ENCODE results near the gene DENND1B. TPM values are rescaled to one million over a fixed set of nuclear protein-coding genes. Genes with fewer than 3 reads are reported as not detected.

The DENND1B gene
- total and polyA plus RNA-seq, 2 donors, result 2.6 to 50.8 TPM

DNA sequence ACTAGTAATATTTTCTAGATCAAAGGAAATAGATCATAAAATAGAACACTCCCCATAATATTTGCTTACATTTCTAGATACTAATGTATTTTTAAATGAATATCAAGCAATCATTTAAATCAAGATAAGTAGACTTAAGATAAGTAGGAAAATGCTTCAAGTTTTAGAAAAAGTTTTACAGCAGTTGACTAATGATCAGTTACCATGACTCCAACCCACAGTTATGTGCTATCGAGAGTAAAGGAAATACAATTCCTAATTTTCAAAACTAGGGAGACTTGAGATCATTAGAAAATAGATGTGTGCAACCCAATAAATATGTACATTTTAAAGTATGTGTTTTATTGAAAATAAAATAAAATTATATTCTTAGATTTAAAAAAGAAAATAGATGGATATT is 95.0 kb downstream of the DENND1B start:
- WGBS, result 96% methylated on average over 1 of the region's 1 CpG
- no peaks in the 10 kb centered on the region for H3K4me1 ChIP-seq (ENCODE audit: insufficient read depth)
- H3K4me3 ChIP-seq (ENCODE audit: low read depth, low read length), result no peak overlapping the region
- no peak overlapping the region for H3K27ac ChIP-seq (ENCODE audit: low read depth)
- H3K36me3 ChIP-seq (ENCODE audit: insufficient read depth), result no peaks in the 10 kb centered on the region
- no peak for DNase-seq (ENCODE audit: extremely low spot score)

DNA sequence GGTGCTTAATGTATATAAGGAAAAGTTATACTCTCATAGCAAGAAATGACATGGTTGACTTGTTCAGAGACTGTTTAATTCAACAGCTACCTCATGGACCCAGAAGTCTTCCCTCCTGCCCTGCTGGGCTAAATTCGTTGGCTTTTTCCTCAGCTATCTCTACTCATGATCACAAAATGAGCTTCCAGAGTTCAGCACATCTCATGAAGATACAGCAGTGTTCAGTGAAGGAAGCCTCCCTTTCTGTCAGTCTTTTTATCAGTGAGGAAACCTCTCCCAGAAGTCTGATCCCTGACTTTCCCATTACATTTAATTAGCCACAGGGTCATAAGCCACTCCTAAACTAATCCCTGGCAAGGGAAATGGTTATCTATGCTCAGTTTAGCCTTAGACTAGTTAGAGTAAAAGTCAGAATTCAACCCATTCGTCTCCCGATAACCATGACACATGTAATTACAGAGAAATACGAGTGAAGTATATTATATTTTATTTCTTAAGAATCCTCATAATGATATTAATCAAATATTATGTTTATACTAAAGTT is 97.5 kb downstream of the DENND1B start:
- Histone ChIP-seq H3K4me3 (ENCODE audit: low read depth, low read length) (no peak overlapping the region), H3K36me3 (ENCODE audit: insufficient read depth) (no peaks in the 10 kb centered on the region), H3K27ac (ENCODE audit: low read depth) (no peak overlapping the region), H3K4me1 (ENCODE audit: insufficient read depth) (no peaks in the 10 kb centered on the region)
- no peak for DNase-seq (ENCODE audit: extremely low spot score)
- 79% methylated on average over 4 of the region's 4 CpGs for WGBS

DNA sequence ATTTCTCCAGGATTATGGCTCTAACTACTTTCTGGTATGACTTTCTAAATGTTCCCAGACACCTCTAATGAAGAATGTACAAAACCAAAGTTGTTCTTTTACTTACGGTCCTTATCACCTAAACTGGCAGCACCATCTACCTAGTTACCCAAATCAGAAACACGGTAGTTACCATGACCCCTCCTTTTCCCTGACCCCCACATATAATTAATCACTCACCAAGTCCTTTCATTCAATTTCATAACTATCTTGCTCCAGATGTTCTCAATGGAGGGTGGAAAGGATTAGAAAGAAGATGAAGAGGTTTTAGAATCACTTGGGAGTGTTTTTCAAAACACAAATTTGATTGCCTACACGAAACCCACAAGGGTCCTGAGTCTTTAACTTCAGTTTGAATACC is 98.0 kb downstream of the DENND1B start:
- 89% methylated on average over 3 of the region's 3 CpGs for WGBS
- H3K4me1 ChIP-seq (ENCODE audit: insufficient read depth), result no peaks in the 10 kb centered on the region
- DNase-seq (ENCODE audit: extremely low spot score), result no peak

DNA sequence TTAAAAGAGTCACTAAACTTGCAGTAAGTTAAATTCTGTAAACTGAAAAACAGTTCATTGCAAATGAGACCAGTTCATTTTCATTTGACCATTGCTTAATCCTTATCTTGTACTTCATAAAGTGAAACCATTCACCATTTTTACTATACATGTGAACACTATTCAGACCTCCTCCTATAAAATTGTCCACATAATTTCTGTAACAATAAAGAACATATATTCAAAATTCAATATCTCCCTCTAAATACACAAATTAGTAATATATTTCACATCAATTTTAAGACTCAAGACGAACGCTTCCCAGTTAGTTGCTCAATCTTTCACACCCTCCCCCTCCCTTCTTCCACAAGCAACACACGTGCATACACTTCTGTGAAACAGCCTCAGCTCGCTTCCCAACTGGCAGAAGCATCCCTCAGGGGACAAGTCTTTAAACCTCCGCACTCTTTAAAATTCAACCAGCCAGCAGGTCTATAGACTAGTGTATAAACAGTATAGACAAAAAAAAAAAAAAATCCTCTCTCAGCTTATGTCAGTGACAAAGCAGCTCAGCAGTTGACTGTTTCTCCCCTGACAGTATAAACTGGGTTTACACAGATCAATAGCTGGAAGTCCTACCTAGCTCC is 99.6 kb downstream of the DENND1B start:
- Histone ChIP-seq H3K4me3 (ENCODE audit: low read depth, low read length) (no peak overlapping the region), H3K27ac (ENCODE audit: low read depth) (no peak overlapping the region), H3K4me1 (ENCODE audit: insufficient read depth) (no peaks in the 10 kb centered on the region), H3K36me3 (ENCODE audit: insufficient read depth) (no peaks in the 10 kb centered on the region)
- DNase-seq (ENCODE audit: extremely low spot score), result no peak
- 43% methylated on average over 5 of the region's 5 CpGs for WGBS

More for the DNA sequence above, 98.0 kb downstream of the DENND1B start:
- H3K4me3 ChIP-seq (ENCODE audit: low read depth, low read length), result no peak overlapping the region
- no peak overlapping the region for H3K27ac ChIP-seq (ENCODE audit: low read depth)
- H3K36me3 ChIP-seq (ENCODE audit: insufficient read depth), result no peaks in the 10 kb centered on the region

DNA sequence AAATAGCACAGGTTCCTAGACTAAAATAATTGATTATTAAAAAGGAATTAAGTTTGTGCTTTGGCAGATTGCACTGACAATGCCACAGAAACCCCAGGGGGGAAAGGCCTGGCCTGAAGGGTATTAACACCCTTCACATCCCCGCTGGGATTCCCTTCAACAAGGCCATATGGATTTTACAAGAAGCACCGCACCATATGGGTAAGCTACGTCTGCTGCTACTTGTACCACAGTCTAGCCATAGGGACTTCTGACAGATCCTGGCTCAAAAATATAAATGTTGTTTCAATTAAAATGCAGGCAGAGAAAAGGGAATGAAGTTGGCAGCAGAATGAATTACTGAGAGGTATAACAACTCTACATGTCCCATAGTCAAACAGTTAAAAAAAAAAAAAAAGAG is 101.0 kb downstream of the DENND1B start:
- Histone ChIP-seq H3K4me3 (ENCODE audit: low read depth, low read length) (no peak overlapping the region), H3K27ac (ENCODE audit: low read depth) (no peak overlapping the region), H3K4me1 (ENCODE audit: insufficient read depth) (no peaks in the 10 kb centered on the region), H3K36me3 (ENCODE audit: insufficient read depth) (no peaks in the 10 kb centered on the region)
- 93% methylated on average over 3 of the region's 3 CpGs for WGBS
- DNase-seq (ENCODE audit: extremely low spot score), result no peak

DNA sequence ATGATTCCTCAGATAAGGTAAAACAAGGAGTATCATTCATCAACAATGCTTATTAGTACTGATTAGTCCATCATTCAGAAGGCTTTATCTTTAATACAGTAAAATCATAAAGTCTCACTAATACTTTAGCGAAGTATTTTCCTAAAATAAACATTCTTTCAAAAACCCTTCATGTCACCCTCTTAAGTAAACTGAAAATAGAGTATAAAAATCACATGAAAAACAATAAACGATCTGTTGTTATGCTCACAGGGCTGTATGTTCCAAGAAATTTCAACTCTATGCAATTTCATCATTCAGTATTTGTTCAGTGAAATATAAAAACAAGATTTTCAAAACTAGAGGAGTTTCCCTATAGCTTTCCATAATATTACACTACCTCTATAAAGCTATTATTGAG is 102.0 kb downstream of the DENND1B start:
- 78% methylated on average over 2 of the region's 2 CpGs for WGBS
- no peak overlapping the region for H3K27ac ChIP-seq (ENCODE audit: low read depth)
- H3K36me3 ChIP-seq (ENCODE audit: insufficient read depth), result no peaks in the 10 kb centered on the region

DNA sequence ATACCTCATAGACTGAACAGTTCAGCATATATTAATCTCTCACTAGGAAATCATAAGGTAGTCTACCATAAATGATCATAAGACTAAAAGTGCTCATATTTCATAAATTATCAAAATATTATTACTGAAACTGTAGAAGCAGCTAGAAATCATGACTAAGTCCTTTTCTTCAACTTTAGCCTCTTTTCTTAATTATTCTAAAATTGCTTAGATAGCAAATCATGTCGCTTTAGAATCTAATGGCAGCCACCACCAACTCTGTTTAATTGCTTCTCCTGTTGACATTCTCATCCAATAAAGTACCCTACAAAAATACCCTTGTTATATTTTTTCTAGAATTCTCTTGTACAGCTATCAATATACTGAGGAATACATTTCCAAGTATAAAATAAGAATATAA is 102.9 kb downstream of the DENND1B start:
- 97% methylated on average over 1 of the region's 1 CpG for WGBS

More for the DNA sequence above, 102.0 kb downstream of the DENND1B start:
- no peak for DNase-seq (ENCODE audit: extremely low spot score)
- H3K4me1 ChIP-seq (ENCODE audit: insufficient read depth), result no peaks in the 10 kb centered on the region
- no peak overlapping the region for H3K4me3 ChIP-seq (ENCODE audit: low read depth, low read length)

DNA sequence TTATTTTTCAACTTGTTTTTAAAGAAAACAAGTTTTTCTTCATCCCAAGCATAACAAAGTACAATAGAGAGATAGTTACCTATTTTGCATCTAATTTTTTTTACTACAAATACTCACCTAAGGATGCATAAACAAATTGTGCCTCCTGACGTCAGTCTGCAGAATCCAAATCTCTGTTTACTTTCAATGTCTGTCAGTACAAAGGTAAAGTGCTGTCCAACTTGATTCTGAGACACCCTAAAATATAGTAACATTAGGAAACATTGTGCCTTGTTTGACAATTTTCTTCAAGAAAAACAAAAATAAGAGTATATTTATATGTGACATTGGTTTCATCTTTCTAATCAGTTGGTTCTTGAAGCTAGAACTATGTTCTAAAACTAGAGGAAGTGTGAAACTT is 103.4 kb downstream of the DENND1B start:
- Histone ChIP-seq H3K4me1 (ENCODE audit: insufficient read depth) (no peaks in the 10 kb centered on the region), H3K4me3 (ENCODE audit: low read depth, low read length) (no peak overlapping the region), H3K27ac (ENCODE audit: low read depth) (no peak overlapping the region), H3K36me3 (ENCODE audit: insufficient read depth) (no peaks in the 10 kb centered on the region)
- no peak for DNase-seq (ENCODE audit: extremely low spot score)
- 91% methylated on average over 1 of the region's 1 CpG for WGBS

More for the DNA sequence above, 102.9 kb downstream of the DENND1B start:
- Histone ChIP-seq H3K4me1 (ENCODE audit: insufficient read depth) (no peaks in the 10 kb centered on the region), H3K4me3 (ENCODE audit: low read depth, low read length) (no peak overlapping the region), H3K27ac (ENCODE audit: low read depth) (no peak overlapping the region), H3K36me3 (ENCODE audit: insufficient read depth) (no peaks in the 10 kb centered on the region)
- no peak for DNase-seq (ENCODE audit: extremely low spot score)

DNA sequence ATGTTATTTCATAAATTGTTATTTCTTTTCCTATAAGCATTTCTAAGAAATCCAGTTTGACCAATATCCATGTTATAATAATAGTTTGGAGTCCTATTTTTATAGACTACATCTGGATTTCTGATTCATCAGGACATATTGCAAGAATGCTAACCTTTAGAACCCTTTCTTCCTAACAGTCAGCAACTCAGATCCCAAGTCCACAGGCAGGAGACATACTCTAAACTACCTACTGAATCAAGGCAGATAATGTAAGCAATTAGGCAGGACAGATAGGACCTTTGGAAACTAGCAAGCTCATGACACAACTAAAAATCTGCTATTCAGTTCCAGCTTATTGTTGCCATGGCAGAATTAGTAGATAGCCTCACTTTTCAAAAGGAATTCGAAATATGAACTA is 104.1 kb downstream of the DENND1B start:
- Histone ChIP-seq H3K36me3 (ENCODE audit: insufficient read depth) (no peaks in the 10 kb centered on the region), H3K4me3 (ENCODE audit: low read depth, low read length) (no peak overlapping the region), H3K4me1 (ENCODE audit: insufficient read depth) (no peaks in the 10 kb centered on the region), H3K27ac (ENCODE audit: low read depth) (no peak overlapping the region)
- no peak for DNase-seq (ENCODE audit: extremely low spot score)
- 92% methylated on average over 1 of the region's 1 CpG for WGBS

DNA sequence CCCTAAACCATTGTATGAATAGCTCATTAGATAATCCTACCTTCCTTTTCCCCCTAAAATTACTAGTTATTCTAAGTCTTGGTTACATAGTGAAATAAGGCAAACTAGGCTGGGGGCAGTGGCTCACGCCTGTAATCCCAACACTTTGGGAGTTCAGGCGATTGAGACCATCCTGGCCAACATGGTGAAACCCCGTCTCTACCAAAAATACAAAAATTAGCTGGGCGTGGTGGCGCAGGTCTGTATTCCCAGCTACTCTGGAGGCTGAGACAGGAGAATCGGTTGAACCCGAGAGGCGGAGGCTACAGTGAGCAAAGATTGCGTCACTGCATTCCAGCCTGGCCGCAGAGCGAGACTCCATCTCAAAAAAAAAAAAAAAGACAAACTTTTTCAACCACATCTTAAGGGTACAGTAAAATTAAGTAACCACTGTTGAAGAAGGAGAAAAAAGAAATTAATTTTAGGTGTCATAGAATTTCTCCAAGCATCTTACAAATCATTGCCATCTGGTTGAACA is 108.5 kb downstream of the DENND1B start:
- DNase-seq (ENCODE audit: extremely low spot score), result no peak
- H3K36me3 ChIP-seq (ENCODE audit: insufficient read depth), result no peaks in the 10 kb centered on the region
- WGBS, result 91% methylated on average over 11 of the region's 11 CpGs
- H3K27ac ChIP-seq (ENCODE audit: low read depth), result no peak overlapping the region
- no peak overlapping the region for H3K4me3 ChIP-seq (ENCODE audit: low read depth, low read length)
- H3K4me1 ChIP-seq (ENCODE audit: insufficient read depth), result no peaks in the 10 kb centered on the region

DNA sequence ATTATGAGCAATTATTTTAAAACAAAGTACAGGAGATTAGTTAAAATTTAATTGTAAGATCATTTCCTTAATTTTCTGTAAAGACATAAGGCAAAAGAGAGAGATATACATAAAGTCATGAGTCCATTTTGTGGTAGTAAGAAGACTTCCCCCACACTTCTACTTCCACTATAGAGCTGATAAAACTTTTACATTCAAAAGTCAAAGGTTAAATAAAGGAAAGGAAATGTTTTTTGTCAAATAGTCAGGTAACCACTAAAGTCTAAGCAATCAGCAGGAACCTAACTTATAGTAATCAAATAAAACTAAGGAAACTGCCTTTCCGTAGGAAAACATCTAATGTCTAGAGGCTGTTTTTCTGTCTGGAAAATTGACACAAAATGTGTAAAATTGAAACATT is 110.9 kb downstream of the DENND1B start:
- 94% methylated on average over 1 of the region's 1 CpG for WGBS
- DNase-seq (ENCODE audit: extremely low spot score), result no peak
- Histone ChIP-seq H3K4me1 (ENCODE audit: insufficient read depth) (no peaks in the 10 kb centered on the region), H3K36me3 (ENCODE audit: insufficient read depth) (no peaks in the 10 kb centered on the region), H3K27ac (ENCODE audit: low read depth) (no peak overlapping the region), H3K4me3 (ENCODE audit: low read depth, low read length) (no peak overlapping the region)

DNA sequence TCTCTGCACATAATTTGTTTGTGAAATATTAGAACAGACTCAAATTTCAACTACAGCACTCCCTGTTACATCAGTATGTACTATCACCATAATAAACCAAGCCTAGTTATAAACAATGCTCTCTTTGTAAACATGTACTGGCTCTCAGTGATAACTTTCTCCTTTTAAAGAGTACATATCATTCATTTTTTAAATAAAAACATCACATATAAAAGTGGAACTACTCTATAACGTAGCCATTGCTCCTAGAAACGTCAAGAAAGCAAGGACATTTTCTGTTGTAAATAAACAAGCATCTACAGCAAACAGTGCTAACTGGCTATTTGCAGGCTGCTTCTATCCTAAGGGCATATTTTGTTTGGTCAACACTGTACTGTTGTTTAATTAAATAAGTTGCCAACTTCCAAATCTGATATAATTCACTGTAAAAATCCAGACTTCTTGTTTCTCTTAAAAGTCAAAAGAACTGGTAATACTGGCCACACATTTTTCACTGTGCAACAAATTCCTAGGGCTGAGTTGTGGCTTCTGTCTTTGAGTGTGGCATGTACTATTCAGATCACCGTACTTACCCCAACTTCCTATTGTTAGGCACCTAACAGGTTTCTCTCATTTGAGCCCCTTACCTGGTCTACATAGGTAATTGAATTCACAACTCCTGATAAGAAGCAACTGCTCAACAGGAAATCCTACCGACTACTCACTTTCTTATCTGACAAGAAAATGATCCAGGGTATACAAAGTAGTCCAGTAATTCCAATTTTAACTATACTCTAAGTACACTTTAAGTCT is 111.9 kb downstream of the DENND1B start:
- H3K36me3 ChIP-seq (ENCODE audit: insufficient read depth), result no peaks in the 10 kb centered on the region
- no peak overlapping the region for H3K27ac ChIP-seq (ENCODE audit: low read depth)
- WGBS, result 53% methylated on average over 4 of the region's 4 CpGs
- no peaks in the 10 kb centered on the region for H3K4me1 ChIP-seq (ENCODE audit: insufficient read depth)
- no peak overlapping the region for H3K4me3 ChIP-seq (ENCODE audit: low read depth, low read length)
- DNase-seq (ENCODE audit: extremely low spot score), result no peak

DNA sequence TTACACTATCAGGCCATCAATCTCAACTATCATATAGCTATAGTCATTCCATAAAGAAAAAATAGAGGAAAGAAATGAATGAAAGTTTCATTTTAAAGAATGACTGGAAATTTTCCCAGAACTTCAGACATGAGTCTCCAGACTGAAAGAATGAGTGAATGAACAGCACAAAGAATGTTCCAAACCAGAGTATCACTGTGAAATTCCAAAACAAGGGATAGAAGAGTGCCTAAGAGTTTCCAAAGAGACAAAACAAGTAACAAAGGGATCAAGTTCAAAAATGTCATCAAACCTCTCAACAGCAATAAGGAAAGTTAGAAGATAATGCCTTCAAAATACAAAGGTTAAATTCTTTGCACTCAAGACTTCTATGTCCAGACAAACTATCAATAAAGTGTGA is 114.9 kb downstream of the DENND1B start:
- H3K27ac ChIP-seq (ENCODE audit: low read depth), result no peak overlapping the region
- no peak overlapping the region for H3K4me3 ChIP-seq (ENCODE audit: low read depth, low read length)
- no peak for DNase-seq (ENCODE audit: extremely low spot score)
- no peaks in the 10 kb centered on the region for H3K4me1 ChIP-seq (ENCODE audit: insufficient read depth)
- no peaks in the 10 kb centered on the region for H3K36me3 ChIP-seq (ENCODE audit: insufficient read depth)

DNA sequence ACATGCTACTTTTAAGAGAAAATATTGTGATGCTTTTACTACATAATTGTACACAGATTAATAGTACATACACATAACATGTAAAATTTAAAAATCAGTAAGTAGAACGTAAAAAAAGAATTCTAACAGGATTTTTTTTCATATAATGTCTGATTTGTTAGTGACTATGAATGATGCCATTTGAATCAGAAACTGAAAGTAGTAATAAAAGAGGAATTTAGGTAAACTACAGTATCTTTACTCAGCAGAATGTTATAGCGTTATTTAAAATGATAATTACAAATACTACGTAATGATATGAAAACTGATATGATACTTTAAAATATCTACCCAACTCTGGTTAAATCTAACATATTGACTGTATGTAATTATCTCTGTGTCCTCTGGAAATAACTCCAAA is 116.1 kb downstream of the DENND1B start:
- DNase-seq (ENCODE audit: extremely low spot score), result no peak
- H3K27ac ChIP-seq (ENCODE audit: low read depth), result no peak overlapping the region
- H3K4me1 ChIP-seq (ENCODE audit: insufficient read depth), result no peaks in the 10 kb centered on the region
- H3K4me3 ChIP-seq (ENCODE audit: low read depth, low read length), result no peak overlapping the region
- H3K36me3 ChIP-seq (ENCODE audit: insufficient read depth), result no peaks in the 10 kb centered on the region
- 83% methylated on average over 3 of the region's 3 CpGs for WGBS
